Measurements from ENCODE around the gene MAP7D1.

MAP7D1 gene

DNA sequence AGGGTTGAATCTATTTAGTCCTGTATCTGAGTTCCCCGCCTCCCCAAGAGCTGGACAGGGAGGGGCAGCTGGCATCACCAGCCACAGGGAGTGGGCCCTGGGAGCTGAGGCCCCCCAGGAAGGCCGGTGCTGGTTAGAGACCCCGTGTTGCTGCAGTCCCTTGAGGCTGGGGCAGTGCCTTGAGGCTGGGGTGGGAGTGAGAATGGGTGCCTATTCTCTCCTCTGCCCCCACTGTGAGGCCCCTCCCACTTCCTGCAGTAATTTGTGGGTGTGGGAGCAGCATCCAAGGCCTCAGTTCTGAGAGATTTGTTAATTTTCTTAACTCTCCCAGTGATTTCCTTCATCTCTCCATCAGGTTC, 4.1 kb upstream of the MAP7D1 start:
- DNase-seq (ENCODE audit: low spot score): no peak

DNA sequence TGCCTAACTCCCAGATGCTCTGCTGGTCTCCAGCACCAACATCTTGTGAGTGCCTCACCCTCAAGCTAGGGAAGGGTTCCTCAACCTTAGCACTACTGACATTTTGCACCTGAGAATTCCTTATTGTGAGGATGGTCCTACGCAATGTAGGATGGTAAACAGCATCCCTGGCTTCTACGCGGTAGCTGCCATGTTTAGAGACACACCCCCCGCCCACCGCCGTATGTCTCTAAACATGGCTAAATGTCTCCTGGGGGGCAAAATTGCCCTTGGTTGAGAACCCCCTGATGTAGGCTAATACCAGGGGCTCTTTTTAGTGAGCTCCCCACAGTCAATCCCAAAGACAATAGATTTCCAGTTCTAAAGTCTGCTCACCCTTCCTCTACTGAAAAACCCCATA, 2.5 kb upstream of the MAP7D1 start:
- no peak for DNase-seq (ENCODE audit: low spot score)

DNA sequence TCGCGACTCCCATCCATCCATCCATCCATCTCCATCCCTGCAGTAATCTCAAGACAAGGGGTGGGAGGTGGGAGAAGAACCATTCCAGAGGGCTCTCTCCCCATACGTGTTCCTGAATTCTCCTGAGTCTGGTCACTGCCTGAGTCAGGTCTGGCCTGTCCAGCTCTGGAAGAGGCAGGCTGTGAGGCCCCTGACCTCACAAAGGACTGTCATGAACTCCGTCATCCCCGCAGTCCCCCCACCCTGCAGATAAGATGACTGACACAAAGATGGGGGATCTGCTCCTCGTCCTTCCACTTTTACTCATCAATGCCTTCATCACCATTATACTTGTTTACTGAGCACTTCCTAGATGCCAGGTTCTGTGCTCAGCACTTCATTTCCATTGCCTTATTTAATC, 1.6 kb upstream of the MAP7D1 start:
- DNase-seq (ENCODE audit: low spot score): no peak

DNA sequence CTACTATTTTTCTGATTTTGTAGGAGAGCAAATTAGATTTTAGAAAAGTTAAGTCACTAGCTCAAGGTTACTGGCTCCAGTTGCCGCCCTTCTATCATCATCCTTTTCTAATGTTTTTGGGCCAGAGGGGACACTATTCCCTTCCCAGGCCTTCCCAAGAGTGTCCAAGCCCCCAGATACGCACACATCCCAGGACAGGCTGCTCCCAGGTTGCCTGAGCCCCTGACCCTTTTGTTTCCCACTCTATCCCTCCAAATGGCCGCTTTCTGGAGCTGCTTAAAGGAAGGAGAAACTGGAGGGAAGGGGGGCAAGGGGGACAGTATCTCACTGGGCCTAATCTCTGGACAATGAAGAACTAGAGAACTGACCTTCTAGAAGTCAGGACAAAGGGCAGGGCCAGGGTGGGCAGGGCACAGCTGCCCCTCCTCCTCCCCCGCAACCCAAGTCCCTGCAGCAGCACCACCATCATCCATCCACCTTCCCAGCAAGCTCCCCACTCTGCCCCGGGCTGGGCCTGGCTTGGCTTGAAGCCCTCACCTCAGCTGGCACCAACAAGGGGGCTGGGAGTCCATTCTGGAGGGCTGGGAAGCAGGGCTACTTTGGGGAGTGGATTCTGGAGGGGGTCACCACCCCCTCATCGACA, 1.1 kb upstream of the MAP7D1 start:
- DNase-seq (ENCODE audit: low spot score): no peak

DNA sequence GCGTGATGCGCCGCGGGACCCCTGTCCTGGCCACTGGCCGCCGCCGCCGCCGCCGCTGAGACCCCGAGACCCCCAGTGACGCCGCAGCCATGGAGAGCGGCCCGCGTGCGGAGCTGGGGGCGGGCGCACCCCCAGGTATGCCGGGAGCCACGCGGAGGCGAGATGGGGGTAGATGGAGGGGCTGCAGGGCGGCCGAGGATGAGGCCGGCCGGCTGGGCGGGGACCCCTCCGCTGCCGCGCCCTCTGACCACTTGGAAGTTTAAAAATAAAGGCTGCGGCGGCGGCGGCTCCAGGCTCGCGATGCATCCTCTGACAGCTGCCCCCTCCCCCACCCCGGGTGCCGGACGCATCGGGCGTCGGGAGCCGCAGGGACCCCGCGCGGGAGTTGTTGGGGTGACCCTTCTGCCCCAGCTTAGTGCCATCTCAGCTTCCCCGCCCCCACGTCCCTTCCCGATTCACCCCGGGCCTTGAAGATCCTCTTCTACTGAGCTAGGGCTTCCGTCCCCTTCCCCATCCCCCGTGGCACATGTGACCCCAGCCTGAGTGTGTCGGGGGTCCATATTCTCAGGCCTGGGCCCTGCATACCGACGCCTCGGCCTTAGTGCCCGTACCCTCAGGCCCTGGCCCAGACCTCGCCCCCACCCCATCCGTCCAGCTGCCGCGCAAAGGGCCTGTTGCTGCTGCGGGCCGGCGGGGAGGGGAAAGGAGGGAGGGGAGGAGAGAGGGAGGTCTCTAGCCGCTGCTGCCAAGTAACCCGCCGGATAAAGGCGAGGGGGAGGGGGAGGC, 562 bp downstream of the MAP7D1 start:
- DNase-seq (ENCODE audit: low spot score): peak; percentile 82

DNA sequence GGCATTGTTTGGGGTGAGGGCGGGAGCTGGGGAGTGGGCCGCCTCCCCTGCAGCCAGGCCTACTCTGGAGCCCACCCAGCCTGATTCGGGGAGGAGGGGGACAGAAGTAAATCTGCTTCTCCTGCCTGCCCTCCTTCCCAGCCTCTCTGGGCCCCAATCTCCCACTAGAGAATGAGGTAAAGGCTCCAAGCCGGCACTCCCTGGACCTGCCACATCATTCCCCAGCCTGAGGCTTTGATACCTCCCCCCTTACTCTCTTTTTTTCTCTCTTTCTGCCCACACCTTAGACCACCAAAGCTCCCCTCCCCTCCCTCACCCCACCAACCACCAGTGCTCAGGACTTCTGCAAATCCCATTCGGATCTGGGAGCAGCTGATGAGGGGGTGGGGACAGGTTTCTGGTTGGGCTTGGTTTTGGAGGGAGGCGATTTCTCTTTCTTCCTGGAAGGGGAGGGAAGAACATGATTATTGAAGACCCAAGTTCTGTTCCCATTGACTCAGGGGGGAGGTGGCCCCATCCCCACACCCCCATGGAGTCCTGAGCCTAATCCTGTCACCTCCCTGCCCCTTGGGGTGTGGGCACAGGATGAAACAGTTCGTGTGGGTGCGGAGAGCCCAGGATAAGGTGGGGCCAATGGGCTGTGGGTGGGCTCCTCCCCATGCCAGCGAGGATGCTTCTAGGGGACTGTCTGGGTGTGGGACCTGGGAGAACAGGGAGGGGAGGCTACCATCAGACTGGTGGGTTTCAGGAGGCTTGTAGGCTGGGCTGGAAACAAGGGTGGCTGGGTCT, 1.3 kb downstream of the MAP7D1 start:
- DNase-seq (ENCODE audit: low spot score): no peak

DNA sequence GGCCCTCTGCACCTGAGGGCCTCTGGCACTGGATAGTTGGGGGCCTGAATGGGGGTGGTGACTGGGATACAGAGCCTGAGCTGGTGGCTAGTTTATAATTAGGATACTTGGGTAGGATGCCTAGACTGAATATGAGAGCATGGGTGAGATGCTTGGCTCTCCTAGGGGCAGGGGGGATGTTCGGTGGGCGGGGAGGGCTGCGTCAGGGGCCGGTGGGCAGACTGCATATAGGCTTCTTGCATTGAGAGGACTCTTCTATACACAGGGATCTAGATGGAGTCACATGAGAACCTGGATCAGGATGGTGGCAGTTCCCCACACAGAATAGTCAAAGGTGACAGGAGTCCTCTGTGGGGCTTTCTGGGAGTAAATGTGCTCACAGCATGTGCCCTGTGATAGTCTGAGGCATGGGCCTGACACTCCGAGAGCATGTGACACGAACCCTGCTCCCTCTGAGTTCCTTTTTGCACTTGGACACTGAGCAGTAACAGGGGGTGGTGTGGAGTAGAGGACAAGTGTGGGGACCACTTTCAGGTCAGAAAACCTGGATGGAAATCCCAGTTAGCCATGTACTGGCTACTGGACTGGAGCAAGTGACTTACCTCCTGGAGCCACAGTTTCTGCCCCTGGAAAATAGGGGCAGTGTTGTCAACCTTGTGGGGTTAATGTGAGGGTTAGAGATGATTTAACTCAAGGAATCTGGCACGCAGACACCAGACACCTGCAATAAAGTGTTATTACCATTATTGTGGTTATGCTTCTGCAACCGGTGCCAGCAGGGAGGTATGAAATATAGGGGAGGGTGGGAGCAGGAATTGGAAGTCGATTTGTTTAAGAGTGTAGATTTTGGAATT, 2.2 kb downstream of the MAP7D1 start:
- peak; percentile 80 for DNase-seq (ENCODE audit: low spot score)

DNA sequence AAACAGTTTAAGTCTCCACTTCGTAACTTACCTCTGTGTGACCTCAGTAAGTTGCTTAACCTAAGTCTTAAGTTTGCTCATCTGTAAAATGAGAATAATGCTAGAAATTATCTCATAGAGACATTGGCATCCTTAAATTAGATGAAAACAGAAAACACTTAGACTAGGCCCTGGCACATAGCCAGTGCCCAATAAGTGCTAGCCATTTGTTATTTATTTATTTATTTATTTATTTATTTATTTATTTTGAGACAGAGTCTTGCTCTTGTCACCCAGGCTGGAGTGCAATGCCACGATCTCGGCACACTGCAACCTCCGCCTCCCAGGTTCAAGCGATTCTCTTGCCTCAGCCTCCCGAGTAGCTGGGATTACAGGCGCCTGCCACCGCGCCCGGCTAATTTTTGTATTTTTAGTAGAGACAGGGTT, 2.9 kb downstream of the MAP7D1 start:
- DNase-seq (ENCODE audit: low spot score): peak; percentile 68

DNA sequence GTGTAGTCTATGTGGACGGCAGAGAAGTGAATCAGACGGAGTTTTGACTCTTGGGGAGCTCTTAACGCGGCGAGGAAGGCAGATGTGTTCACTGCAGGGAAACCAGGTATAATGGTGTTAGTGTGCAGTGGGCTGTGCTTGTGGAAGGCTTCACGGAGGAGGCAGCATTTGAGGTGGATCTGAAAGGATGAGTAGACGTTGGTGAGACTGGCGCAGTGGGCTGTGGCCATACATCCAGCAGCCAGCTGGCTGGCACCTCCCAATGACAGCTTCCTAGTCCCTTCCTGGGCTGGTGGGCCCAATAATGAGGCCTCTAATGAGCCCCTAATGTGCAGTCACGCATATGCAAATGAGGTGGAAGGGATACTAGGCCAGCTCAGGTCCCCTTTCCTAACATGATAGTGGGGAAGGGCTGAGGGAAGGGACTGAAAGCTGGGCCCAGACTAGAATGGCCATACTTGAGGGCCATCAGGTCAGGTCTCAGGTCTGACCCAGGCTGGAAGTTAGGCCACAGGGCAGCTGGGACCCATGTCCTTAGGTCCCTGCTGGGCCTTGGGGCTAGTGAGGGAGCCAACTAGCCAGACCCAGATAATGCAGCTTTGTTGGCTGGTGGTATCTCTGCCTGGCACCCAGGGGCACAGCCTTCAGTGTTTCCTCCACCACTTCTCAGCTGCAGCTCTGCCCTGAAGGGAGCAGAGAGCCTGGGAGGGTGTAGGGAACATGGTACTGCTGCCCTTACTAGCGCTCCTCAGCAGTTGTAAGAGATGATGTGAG, 3.8 kb downstream of the MAP7D1 start:
- DNase-seq (ENCODE audit: low spot score): peak; percentile 94

DNA sequence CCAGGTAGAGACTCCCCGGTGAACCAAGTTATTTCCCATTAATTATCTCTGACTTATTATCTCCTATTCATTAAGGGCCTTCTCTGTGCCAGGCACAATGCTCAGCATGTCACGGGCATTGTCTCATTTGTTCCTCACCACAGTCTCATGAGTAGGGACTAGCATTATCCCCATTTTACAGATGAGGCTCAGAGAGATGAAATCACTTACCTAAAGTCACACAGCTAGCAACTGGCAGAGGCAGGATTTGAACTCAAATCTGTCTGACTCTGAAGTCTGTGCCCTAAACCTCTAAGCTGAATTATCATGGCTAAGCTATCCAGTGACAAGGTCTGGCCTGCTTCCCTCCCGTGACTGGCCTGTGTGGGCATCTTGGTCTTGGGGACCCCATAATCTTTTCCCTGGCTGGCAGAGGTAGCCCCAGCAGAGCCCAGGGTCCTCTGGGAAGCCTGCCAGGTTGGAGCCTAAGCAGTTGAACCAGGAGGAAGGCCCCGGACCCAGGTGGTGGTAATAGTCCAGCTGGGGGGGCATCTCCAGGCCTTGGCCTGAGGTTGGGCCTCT, 4.5 kb downstream of the MAP7D1 start:
- no peak for DNase-seq (ENCODE audit: low spot score)

DNA sequence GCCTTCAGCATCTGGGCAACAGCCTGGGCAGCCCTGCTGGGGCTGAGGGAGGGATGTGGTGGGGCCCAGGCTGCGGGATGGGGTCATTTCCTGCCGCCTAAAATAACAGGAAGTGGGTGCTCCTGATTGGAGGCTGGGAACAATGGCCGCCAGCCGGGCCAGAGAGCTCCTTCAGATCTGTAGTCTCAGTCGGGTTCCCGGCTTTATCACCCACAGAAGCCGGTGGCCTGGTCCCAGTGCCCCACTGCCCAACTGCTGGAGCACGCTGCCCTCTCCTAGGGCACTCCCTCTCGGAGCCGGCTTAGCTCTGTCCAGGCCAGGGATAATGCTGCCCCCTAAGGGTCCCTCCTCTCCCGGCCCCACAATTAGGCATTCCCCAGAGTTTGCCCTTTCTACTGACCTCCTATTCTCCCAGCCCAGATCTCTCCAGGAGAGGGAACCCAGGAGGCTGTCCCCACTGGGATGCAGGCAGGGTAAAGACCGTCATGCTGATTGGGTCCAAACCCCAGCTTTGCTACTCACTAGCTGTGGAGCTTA, 5.1 kb downstream of the MAP7D1 start:
- peak; percentile 65 for DNase-seq (ENCODE audit: low spot score)

DNA sequence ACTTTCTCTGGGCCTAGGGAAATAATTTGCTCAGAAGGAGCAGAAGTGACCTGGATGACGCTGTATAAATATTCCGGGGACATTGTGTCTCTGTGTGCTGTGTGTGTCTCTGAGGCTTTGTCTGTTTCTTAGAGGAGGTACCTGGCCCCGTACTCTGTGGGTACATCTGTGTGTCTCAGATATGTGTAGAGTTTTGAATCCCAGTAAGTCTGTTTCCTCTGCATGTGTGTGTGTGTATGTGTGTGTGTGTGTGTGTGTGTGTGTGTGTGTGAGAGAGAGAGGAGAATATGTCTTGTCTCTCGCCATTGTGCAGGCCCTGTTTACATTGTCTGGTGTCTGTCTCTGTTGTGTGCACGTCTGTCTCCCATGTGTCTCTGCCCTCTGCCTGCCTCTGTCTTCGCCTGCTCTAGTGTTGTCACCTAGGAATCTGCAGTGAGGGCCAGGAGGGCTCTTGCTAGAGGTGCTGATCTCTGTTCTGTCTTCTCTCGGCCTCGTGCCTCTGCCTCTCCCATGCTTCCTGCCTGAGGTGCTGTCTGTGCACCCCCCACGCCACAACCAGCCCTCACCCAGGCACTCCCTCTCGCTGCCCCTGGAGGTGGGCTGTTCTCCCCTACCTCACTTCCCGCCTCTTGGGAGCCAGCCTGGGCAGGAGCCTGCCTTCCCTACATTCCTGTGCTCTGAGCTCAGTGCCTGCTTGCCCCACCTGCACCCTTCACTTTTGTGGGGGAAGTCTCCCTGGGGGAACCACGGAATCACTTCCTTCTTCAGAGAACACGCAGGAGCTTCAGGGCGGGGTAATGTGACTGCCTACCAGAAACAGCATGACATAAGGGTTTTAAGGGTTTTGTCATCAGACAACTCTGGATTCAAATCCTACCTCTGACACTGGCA, 5.9 kb downstream of the MAP7D1 start:
- DNase-seq (ENCODE audit: low spot score): peak; percentile 59

DNA sequence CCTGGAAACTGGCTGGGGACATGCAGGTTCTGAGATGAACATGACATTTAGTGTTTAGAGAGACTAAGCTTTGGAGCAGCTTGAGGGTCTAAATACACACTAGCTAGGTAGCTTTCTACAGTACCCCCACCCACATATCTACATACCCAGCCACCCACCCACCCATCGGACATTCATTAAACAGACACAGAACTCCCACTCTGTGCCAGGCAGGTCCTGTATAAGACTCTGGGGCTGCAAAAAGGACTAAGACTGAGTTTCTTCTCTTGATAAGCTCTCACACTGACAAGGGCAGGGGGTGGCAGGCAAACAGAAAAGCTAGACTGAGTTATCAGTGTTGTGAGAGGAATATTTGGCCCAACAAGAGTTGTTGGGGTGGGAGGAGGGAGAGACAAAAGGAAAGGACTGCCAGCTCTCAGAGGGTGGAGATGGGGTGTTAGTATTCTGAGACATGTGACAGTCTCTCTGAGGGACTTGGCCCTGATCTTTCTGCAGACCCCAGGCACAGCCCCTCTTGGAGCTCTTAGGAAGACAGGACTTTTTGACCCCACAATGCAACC, 6.8 kb downstream of the MAP7D1 start:
- DNase-seq (ENCODE audit: low spot score): peak; percentile 38

DNA sequence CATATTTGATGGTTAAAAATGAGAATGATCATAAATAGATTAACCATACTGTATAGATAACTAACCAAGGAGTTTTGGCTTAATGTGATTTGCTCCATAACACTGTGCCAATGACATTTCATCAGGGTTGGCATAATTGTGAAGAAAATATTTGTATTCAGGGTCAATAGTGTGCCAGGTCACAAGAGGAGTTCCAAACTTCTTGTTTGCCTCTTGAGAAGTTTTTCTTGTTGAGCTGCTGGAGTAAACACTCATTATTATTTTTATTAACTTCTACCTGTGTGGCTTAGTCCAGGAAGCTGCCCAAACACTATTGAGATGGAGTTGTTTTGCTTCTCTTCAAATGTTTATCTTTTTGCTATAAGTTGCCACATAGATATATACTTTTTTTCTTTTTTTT, 7.5 kb downstream of the MAP7D1 start:
- DNase-seq (ENCODE audit: low spot score): no peak

DNA sequence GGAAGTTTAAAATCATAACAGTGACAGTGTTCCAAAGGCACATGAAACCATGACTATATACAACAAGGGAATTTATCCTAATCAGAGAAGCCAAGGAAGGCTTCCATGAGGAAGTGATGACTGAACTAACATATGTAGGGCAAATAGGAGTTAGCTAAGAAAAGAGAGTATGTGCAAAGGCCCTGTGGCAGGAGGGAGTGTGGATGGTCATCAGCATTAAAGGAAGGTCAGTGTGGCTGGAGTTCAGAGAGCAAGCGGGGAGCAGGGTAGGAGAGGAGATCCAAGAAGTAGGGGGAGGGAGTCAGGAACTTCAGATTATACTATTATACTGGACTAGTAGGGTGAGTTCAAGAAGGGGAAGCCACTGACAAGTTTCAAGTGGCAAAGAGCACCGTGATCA, 8.4 kb downstream of the MAP7D1 start:
- no peak for DNase-seq (ENCODE audit: low spot score)

DNA sequence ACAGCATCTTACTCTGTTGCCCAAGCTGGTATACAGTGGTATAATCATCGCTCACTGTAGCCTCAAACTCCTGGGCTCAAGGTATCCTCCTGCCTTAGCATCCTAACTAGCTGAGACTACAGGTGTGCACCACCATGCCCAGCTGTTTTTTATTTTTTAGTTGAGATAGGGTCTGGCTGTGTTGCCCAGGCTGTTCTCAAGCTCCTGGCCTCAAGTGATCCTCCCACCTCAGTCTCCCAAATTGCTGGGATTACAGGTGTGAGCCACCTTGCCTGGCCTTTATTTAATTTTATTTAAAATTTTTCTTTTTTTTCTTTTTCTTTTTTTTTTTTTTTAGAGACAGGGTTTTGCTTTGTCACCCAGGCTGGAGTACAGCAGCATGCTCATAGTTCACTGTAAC, 9.2 kb downstream of the MAP7D1 start:
- no peak for DNase-seq (ENCODE audit: low spot score)

DNA sequence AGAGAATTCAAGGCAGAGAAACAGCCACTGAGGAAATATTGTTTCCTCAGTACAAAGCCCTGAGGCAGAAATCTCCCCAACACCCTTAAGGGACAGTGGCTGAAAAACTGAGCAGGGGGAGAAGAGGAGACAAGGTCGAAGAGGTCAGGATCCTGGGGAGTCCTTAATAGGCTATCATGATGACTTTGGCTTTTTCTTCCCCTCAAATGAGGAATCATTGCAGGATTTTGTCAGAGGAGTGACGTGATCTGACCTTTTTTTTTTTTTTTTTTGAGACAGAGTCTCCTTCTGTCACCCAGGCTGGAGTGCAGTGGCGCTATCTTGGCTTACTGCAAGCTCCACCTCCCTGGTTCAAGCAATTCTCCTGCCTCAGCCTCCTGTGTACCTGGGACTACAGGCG, 10.2 kb downstream of the MAP7D1 start:
- DNase-seq (ENCODE audit: low spot score): no peak

DNA sequence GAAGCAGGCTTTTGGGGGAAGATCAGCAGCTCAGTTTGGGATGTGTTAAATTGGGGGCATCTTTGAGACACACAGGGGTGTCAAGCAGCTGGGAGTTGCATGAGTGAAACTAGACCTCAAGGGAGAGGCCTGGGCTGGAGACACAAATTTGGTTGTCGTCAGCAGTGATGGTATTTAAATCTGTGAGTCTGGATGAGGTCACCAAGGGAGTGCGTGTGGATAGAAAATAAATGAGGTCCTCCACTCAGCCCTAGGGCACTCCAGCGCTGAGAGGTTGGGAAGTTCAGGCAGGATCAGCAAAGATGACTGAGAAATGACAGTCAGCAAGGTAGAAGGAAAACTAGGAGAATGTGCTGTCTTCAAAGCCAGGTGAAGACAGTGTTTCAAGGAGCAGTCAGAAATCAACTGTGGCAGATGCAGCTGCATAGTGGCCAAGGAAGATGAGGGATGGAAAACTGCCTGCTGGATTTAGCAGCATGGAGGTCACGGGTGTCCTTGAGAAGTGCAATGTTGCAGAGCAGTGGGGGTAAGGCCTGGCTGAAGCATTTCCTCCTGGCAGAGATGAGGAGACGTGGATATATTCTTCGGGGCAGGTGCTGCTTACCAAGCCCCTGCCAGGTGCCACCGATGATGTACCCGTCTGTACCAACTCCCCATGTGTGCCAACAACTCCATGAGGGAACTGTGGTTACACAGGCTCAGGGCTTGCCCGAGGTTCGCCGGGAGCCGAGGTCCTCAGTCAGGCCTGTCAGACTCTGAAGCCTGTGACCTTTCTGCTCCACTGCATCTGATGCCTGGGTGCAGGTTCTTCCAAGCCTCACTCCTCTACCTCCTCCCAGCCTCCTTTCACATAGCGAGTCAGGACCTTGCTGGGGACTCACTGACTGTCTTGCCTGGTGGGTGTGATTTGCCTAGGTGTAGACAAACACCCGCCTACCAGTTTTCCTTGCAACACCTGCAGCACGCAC, 11.3 kb downstream of the MAP7D1 start:
- no peak for DNase-seq (ENCODE audit: low spot score)

Measured in pons (tissue), 1 donor.